ENCODE data around the gene BRI3.

- TF ChIP-seq CTCF (IDR thresholded peaks at IDR 0.05; ENCODE audit: borderline replicate concordance, extremely low read depth, low read length, poor library complexity, severe bottlenecking) (no peak), EZH2 (IDR thresholded peaks at IDR 0.05; ENCODE audit: borderline replicate concordance, low read depth, low read length, severe bottlenecking) (no peak)
These were observed 46.9 kb upstream of the BRI3 start for GRCh38 chr7:98234429-98235147.
